ENCODE results near the gene WDR36. TPM values are rescaled to one million over a fixed set of nuclear protein-coding genes. Genes with fewer than 3 reads are reported as not detected.

The WDR36 gene
- total RNA-seq, 1 experiment from 2014 or later: 53.6 TPM

GRCh38 chr5:111158105-111158744, 66.1 kb downstream of the WDR36 start:
- no peaks in the 10 kb centered on the region for H3K79me2 ChIP-seq (ENCODE audit: insufficient read depth, low read length)
- RAD21 ChIA-PET (ENCODE audit: low non-redundant PET in 1 of 2, low total read pairs in 2 of 2, uncharacterized antibody in 2 of 2, unreplicated experiment in 2 of 2): interaction anchor here in 1 of 2 experiments (0.7 kb wide), 1 partner anchor 121 kb away, joined by 4 read pairs; no protein-coding TSS in a partner anchor
- no peaks in the 10 kb centered on the region for H3K9me2 ChIP-seq (ENCODE audit: insufficient read depth)
- no peak overlapping the region for H3K9ac ChIP-seq (ENCODE audit: low read length)
- no peak overlapping the region for H3K4me3 ChIP-seq (replicated peaks in 1 of 2; ENCODE audit: low read depth in 1 of 2, low read length in 2 of 2)
- intact Hi-C loops (cut with micrococcal nuclease): loop anchor here (1.0 to 10.0 kb wide), 4 partner anchors 121 to 989 kb away; no protein-coding TSS in a partner anchor
- TF ChIP-seq ELF1 (IDR thresholded peaks at IDR 0.05; ENCODE audit: borderline replicate concordance, low read depth) (no peak), CTCF (IDR thresholded peaks at IDR 0.05 in 2 of 3, conservative IDR thresholded peaks at IDR 0.05 in 1 of 3; ENCODE audit: borderline replicate concordance in 1 of 3, insufficient read depth in 1 of 3, low read depth in 2 of 3, low read length in 2 of 3) (peak; percentile 77 to 99 (median 99)), POLR2A (IDR thresholded peaks at IDR 0.05; ENCODE audit: borderline replicate concordance, extremely low read depth, insufficient read depth, insufficient read length) (no peak), RAD21 (IDR thresholded peaks at IDR 0.05; ENCODE audit: low read depth) (peak; percentile 95), TCF7L2 (IDR thresholded peaks at IDR 0.05; ENCODE audit: borderline replicate concordance, extremely low read depth, insufficient read depth, insufficient read length) (no peak)
- TF ChIP-seq, protein P1, sequence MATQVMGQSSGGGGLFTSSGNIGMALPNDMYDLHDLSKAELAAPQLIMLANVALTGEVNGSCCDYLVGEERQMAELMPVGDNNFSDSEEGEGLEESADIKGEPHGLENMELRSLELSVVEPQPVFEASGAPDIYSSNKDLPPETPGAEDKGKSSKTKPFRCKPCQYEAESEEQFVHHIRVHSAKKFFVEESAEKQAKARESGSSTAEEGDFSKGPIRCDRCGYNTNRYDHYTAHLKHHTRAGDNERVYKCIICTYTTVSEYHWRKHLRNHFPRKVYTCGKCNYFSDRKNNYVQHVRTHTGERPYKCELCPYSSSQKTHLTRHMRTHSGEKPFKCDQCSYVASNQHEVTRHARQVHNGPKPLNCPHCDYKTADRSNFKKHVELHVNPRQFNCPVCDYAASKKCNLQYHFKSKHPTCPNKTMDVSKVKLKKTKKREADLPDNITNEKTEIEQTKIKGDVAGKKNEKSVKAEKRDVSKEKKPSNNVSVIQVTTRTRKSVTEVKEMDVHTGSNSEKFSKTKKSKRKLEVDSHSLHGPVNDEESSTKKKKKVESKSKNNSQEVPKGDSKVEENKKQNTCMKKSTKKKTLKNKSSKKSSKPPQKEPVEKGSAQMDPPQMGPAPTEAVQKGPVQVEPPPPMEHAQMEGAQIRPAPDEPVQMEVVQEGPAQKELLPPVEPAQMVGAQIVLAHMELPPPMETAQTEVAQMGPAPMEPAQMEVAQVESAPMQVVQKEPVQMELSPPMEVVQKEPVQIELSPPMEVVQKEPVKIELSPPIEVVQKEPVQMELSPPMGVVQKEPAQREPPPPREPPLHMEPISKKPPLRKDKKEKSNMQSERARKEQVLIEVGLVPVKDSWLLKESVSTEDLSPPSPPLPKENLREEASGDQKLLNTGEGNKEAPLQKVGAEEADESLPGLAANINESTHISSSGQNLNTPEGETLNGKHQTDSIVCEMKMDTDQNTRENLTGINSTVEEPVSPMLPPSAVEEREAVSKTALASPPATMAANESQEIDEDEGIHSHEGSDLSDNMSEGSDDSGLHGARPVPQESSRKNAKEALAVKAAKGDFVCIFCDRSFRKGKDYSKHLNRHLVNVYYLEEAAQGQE (IDR thresholded peaks at IDR 0.05; ENCODE audit: low read depth): no peak
- peak overlapping the region; percentile 74 for H2AFZ ChIP-seq (ENCODE audit: low read depth, low read length, poor library complexity, severe bottlenecking)
- H3K27ac ChIP-seq (ENCODE audit: low read depth, low read length): no peak overlapping the region
- H3K9me3 ChIP-seq (ENCODE audit: control insufficient read depth in 1 of 2, insufficient read depth in 1 of 2, low read depth in 1 of 2, low read length in 2 of 2): no peaks in the 10 kb centered on the region
- POLR2A ChIA-PET: no interaction called here
- no peaks in the 10 kb centered on the region for H3K4me1 ChIP-seq (ENCODE audit: control insufficient read depth in 1 of 2, insufficient read depth in 2 of 2, low read length in 2 of 2)
- CTCF ChIA-PET: interaction anchor here (1.0 to 3.2 kb wide), 4 partner anchors 120 to 988 kb away, joined by 4 to 23 read pairs (median 8); no protein-coding TSS in a partner anchor
- peak; percentile 88 for ATAC-seq
- peak overlapping the region; percentile 8; the same call in 1 of the 2 replicates for H3K4me2 ChIP-seq (ENCODE audit: low read length)
- no TSS peak for BruUV-seq (replicated peaks)
- no peaks in the 10 kb centered on the region for H3K27me3 ChIP-seq (ENCODE audit: insufficient read depth, low read length)
- H4K20me1 ChIP-seq (ENCODE audit: insufficient read depth): no peaks in the 10 kb centered on the region
- no peaks in the 10 kb centered on the region for H3K36me3 ChIP-seq (ENCODE audit: control insufficient read depth in 1 of 2, insufficient read depth in 2 of 2, low read length in 2 of 2)
- DNase-seq (ENCODE audit: low read depth, low spot score): peak; percentile 69
